Activated CD8-positive, alpha-beta memory T cell treated with anti-CD3 and anti-CD28 coated beads for 1 hour (primary cell): ENCODE results near the gene CLSTN3.
"Not testable (repeated sequence)": the region's sequence is repeated elsewhere in the genome, so short reads cannot be mapped to it uniquely, and the experiment has no call there.

Source experiments
- DNase-seq, 2 donors: peaks; one replicate each; pipeline ENCODE4 v3.0.0-alpha.2; 2020; ENCODE audit warnings: low read depth in 1 of 2; ENCODE audit errors: extremely low read depth in 1 of 2

Gene CLSTN3

DNA sequence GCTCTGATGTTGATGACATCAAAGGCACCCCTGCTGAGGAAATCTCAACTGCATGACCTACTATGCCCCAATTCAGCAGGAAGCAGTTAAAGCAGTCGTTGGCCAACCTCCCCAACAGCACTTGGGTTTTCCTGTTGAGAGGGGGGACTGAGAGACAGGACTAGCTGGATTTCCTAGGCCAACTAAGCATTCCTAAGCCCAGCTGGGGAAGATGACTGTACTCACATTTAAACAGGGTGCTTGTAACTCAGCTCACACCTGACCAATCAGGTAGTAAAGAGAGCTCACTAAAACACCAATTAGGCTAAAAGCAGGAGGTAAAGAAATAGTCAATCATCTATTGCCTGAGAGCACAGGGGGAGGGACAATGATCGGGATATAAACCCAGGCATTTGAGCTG is 55.9 kb downstream of the CLSTN3 start:
- DNase-seq, result not testable (repeated sequence)

DNA sequence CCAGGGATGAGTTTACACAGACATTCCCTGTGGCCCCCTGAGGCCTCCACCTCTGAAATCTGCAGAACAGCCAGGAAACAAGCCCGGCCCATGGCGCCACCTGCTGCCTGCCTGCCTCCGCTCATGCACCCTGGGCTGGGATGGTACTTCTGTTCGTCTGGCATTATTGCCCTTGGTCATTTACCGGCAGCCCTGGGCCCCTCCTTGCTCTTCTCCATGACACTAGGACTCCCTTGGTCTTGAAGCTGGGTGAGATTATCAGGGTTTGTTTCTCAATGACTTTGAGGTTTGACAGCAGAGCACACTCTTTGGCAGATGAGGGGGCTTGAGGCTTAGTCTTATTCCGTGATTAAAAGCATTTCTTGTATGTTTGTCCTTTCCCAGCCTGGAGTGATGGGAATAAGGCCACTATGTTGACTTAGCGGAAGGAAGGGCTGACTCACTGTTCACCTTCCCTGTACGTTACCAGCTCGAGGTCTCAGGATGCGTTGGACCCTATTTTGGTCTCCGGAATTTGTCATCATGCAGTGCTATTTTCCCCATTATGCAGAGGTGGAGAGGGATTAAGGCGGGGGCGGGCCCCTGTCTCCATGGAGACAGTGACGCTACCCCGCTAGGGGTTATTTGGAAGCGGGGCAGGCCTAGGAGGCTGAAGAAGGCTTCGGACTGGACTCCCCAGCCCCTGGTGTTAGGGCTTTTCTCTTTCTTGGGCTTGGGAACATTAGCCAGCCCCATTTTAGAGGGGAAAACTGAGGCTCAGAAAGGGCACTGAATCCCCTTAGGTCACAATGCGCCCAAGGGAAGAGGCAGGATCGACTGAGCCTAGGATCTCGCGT is 58.6 kb downstream of the CLSTN3 start:
- DNase-seq, result peak in 1 of 2 donors; percentile 46

DNA sequence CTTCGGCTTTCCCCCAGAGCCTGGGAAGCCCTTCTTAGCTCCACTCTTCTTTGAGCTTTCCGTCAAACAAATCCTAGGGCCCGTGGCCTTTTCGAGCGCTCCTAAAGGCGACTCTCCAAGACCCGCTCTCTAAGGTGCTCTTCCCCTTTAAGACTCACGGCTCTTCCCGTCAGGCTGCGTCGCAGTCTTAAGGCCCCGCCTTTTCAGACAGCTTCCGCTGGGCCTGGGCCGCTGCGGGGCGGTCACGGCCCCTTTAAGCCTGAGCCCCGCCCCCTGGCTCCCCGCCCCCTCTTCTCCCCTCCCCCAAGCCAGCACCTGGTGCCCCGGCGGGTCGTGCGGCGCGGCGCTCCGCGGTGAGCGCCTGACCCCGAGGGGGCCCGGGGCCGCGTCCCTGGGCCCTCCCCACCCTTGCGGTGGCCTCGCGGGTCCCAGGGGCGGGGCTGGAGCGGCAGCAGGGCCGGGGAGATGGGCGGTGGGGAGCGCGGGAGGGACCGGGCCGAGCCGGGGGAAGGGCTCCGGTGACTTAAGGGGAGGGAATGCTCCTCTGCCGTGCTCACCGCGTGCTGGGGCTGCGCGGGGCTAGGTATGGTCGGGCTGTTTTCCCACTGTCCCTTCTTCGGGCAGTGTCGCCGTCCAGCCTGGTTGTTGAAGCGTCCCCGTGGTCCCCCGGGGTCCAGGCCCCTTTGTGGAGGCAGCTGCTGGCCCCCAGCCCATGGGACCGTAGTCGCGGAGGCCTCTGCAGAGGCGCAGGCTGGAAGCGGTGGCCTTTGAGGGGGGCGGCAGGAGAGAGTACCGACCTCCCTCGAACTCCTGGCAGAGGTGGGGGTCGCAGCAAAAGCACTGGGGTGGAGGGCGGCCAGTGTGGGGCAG is 59.5 kb downstream of the CLSTN3 start, which contains the start of gene PEX5:
TSS of gene PEX5 (plus strand) at position 289 of the 870 bp plus-strand sequence. CDS start 692 bp downstream, outside the sequence.
- DNase-seq, result peak; percentile 53 to 73

DNA sequence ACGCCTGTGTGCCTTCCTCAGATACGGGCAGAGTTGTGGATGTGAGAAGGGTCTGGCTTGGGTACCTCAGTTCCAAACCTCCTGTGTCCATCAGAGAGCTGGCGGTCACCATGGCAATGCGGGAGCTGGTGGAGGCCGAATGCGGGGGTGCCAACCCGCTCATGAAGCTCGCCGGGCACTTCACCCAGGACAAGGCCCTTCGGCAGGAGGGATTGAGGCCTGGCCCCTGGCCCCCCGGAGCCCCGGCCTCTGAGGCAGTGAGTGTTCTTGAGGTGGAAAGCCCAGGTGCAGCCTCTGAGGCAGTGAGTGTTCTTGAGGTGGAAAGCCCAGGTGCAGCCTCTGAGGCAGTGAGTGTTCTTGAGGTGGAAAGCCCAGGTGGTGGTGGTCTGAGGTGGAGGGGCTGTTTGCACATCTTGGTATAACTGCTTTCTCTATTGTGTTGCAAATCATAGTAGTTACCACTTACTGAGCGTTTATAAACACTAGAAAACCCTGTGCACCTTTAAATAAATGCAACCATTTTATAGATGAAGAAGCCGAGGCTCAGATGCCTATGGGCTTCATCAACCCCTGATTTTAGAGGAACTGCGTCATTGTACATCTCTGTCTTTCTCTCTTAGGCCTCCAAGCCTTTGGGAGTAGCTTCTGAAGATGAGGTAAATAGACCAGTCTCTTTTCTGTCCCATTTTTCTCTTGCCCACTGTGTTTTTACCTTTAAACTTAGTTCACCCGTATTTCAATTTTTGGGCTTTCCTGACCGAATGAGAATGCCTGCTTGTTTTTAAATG is 60.3 kb downstream of the CLSTN3 start:
- DNase-seq, result no peak

DNA sequence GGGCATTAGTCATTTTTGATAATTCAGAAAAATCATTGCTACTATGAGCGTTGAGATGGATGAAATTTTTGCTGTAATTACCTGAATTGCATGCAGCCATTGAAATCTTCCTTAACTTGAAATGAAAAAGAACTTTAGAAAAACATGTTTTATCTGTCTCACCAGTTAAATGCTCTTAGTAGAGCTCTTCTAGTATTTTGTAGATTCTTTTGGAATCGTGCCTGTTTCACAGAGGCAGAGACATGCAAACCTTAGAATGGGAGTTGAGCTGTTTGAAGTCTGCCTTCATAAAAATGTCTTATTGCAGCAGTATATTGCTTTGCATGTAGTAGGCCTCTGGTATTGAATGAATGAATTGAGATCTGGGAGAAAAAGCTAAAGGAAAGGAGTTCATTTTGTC is 63.5 kb downstream of the CLSTN3 start:
- DNase-seq, result no peak

DNA sequence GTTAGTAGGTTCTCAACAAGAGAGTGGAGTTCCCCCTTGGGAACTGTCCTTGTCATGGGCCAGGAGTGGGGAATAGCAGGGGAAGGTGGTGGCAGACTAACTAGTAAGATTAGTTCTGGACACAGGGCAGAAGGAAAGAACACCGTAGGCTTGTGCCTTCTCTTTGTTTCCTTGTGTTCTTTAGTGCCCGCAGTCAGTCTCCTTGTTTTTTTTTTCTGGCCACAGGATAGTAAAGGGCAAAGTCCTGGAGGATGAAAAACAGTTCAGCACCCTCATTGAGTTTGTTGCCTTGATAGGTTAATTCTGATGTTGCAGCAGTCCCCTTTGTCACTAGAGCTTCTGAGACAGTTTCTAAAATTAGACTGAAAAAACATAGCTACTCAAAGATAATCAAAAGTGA is 67.7 kb downstream of the CLSTN3 start:
- no peak for DNase-seq

DNA sequence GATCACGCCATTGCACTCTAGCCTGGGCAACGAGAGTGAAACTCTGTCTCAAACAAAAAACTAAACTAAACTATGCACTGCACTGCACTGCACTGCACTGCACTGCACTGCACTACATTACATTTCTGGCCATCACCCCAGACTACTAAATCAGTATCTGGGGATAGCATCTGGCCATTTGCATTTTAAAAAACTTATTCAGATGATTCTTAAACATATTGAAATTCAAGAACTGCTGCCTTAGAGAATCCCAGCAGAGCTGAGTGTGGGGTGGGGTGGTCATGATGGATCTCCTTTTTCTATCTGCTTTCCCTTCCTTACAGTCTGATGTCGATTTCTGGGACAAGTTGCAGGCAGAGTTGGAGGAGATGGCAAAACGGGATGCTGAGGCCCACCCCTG is 72.9 kb downstream of the CLSTN3 start:
- DNase-seq, result no peak

DNA sequence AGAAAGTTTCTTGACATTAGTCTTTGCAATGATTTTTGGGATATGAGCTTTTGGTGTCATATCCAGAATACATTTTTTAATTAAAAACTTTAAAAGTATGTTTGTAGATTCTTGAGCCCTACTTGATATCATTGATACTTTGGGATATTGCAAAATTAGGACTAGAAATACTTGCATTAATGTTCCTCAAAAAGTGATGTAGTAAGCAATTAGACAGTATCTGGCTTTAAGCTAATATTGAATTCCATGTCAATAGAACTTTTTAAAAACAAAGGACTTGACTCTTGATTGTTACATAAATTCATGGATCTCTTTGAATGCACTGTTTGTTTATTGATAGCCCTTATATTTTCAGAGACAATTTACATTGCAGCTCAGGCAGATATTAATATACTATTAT is 74.9 kb downstream of the CLSTN3 start:
- no peak for DNase-seq

DNA sequence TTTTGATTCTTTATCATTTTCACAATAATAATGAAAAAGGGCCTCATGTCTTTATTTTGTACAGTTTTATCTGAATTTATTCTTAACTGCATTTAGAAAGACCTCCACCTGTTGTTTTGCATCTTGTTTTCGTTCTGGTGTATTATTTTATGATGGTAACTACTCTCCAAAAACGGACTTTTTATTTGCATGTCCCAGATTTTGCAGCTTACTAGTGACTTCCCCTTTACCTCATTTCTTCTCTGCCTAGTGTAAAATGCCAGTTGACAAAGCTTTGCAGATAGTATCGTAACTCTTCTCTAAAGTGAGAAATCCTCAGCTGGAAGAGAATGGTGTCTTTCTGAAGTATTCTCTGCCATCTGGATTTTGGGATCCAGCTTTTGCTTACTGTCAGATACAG is 76.5 kb downstream of the CLSTN3 start:
- DNase-seq, result no peak

DNA sequence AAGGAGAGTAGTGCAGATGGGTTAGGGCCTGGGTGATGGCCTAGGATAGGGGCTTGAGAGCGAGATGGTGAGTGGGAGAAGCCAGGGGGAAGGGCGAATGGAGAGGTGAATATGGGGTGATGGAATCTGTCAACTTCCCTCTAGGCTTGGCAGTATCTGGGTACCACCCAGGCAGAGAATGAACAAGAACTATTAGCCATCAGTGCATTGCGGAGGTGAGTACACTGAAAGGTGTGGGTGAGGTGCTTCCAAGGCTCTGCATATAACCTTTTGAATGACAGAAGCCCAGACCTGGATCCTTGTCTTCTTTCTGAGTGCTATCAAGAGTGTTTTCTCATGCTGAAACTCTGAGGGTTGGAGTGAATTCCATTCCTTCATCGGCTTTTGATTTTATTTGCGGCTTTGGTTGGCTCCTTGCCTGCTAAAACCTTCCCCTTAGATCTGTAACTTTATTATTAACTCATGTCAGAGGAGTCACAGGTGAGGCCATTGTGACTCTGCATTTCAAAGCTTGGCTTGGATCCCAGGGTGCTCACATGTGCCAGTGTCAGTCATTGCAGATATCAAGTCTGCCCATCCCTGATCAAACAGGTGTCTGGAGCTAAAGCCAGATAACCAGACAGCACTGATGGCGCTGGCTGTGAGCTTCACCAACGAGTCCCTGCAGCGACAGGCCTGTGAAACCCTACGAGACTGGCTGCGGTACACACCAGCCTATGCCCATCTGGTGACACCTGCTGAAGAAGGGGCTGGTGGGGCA is 77.9 kb downstream of the CLSTN3 start:
- DNase-seq, result no peak
